Ecto neural progenitor cell (in vitro differentiated cells): Measurements from ENCODE around the gene LPO.

ENCODE experiments used
- DNase-seq: peaks from one replicate; pipeline ENCODE4 v3.0.0-alpha.2; 2018; ENCODE audit warnings: low spot score

LPO gene

GRCh38 chr17:58317421-58318064 lies 79.2 kb downstream of the LPO start:
- DNase-seq: peak; percentile 77

DNA sequence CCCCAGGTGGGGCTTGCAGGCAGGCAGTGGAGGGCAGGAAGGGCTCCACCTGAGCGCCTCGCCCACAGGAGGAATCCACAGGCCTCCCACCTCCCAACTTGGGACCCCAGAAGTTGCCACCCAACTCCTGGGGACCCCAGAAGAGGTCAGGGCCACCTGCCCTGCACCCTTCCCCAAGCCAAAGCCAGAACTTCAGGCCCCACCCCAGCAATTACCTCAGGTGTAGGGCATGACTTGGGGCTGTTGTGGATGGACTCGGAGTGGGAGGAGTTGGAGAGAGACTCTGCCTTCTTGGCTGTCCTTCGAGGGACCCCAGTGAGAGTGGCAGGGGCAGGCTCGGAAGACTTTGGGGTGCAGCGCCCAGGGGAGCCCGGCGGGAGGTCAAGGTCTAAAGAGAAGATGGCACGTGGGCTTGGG lies 79.7 kb downstream of the LPO start:
- DNase-seq: no peak
